Activated CD8-positive, alpha-beta memory T cell treated with anti-CD3 and anti-CD28 coated beads for 24 hours (primary cell): ENCODE measurements around the gene RASL10B.

ENCODE experiments used
- DNase-seq: peaks from one replicate; pipeline ENCODE4 v3.0.0-alpha.2; 2020

RASL10B gene

GRCh38 chr17:35723735-35724134 is 7.7 kb upstream of the RASL10B start:
- no peak for DNase-seq

- no peak for DNase-seq
These were observed 6.4 kb upstream of the RASL10B start for GRCh38 chr17:35725058-35725457.

- DNase-seq: no peak
These were observed 5.7 kb upstream of the RASL10B start for GRCh38 chr17:35725802-35726126.

GRCh38 chr17:35726127-35726952 is 5.1 kb upstream of the RASL10B start:
- no peak for DNase-seq

GRCh38 chr17:35726953-35727460 is 4.4 kb upstream of the RASL10B start:
- DNase-seq: no peak

- DNase-seq: no peak
These were observed 3.8 kb upstream of the RASL10B start for GRCh38 chr17:35727635-35728034.

- no peak for DNase-seq
These were observed 2.9 kb upstream of the RASL10B start for GRCh38 chr17:35728551-35728950.

GRCh38 chr17:35729405-35729833 is 2.0 kb upstream of the RASL10B start:
- DNase-seq: peak; percentile 43

- DNase-seq: no peak
These were observed 936 bp upstream of the RASL10B start for GRCh38 chr17:35730400-35731005.

- no peak for DNase-seq
These were observed 722 bp downstream of the RASL10B start for GRCh38 chr17:35731917-35732805.

GRCh38 chr17:35732806-35733136 is 1.3 kb downstream of the RASL10B start:
- DNase-seq: no peak

GRCh38 chr17:35733366-35733765 is 1.9 kb downstream of the RASL10B start:
- DNase-seq: no peak

- no peak for DNase-seq
These were observed 3.0 kb downstream of the RASL10B start for GRCh38 chr17:35734396-35734795.

- no peak for DNase-seq
These were observed 3.8 kb downstream of the RASL10B start for GRCh38 chr17:35735036-35735805.

- no peak for DNase-seq
These were observed 4.8 kb downstream of the RASL10B start for GRCh38 chr17:35736236-35736635.

- no peak for DNase-seq
These were observed 7.2 kb downstream of the RASL10B start for GRCh38 chr17:35738519-35739133.

- DNase-seq: no peak
These were observed 8.8 kb downstream of the RASL10B start for GRCh38 chr17:35740216-35740615.

GRCh38 chr17:35740997-35741931 is 9.8 kb downstream of the RASL10B start:
- no peak for DNase-seq

GRCh38 chr17:35742496-35742895 is 11.1 kb downstream of the RASL10B start:
- DNase-seq: no peak

GRCh38 chr17:35742896-35743477 is 11.5 kb downstream of the RASL10B start:
- DNase-seq: no peak
